ENCODE data around the gene TMEM150C.

DNA sequence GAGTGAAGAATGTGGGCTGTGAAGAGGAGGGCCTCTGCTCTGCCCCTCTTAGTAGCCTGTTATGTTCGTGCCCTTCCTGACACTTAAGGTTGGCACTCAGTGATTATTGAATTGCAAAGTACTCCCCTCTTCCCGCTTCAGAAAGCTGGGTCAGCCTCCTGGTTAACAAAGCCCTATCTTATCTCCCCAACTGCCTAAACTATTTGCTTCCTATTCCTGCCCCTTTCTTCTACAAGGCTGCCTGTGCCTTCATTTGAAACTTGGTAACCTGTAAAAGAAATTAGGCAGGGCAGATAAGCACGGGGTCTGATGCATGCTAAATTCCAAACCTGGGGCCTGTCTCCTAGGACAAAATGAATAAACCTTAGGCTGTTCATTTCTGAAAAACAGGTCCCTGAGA lies 23.1 kb upstream of the TMEM150C start:
- TF ChIP-seq, protein P1, sequence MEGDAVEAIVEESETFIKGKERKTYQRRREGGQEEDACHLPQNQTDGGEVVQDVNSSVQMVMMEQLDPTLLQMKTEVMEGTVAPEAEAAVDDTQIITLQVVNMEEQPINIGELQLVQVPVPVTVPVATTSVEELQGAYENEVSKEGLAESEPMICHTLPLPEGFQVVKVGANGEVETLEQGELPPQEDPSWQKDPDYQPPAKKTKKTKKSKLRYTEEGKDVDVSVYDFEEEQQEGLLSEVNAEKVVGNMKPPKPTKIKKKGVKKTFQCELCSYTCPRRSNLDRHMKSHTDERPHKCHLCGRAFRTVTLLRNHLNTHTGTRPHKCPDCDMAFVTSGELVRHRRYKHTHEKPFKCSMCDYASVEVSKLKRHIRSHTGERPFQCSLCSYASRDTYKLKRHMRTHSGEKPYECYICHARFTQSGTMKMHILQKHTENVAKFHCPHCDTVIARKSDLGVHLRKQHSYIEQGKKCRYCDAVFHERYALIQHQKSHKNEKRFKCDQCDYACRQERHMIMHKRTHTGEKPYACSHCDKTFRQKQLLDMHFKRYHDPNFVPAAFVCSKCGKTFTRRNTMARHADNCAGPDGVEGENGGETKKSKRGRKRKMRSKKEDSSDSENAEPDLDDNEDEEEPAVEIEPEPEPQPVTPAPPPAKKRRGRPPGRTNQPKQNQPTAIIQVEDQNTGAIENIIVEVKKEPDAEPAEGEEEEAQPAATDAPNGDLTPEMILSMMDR (IDR thresholded peaks at IDR 0.05; ENCODE audit: insufficient read depth, low read length, poor library complexity, severe bottlenecking): no peak
- TF ChIP-seq EZH2phosphoT487 (conservative IDR thresholded peaks at IDR 0.05; ENCODE audit: low read length): no peak

All from SU-DHL-6 (cell line).